Measurements from ENCODE around the gene PARD6A. TPM values are rescaled to one million over a fixed set of nuclear protein-coding genes. Genes with fewer than 3 reads are reported as not detected.

The PARD6A gene
- total and polyA plus RNA-seq, 2 experiments from 2014 or later: 0.71 to 1.1 TPM

DNA sequence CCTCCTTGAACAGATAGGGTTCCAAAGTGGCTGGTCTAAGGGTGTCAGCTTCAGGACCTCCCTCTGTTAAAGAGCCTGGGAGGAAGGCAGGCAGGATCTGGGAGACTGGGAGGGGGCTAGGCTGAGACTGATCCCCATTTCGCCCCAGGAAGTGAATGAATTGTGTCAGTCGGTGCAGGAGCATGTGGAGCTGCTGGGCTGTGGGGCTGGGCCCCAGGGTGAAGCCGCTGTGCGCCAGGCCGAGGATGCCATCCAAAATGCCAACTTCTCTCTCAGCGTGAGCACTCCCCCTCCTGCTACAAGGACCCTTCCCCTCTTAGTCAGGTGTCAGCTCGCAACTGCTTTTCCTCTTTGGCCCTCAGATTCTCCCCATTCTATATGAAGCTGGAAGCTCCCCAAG, 9.7 kb upstream of the PARD6A start:
- Histone ChIP-seq H3K36me3 (no peaks in the 10 kb centered on the region), H3K4me3 (no peak overlapping the region), H3K27ac (no peak overlapping the region), H3K4me1 (ENCODE audit: low read depth) (peaks cover 10% of the 10 kb centered on the region), H3K9me3 (ENCODE audit: low read depth) (no peaks in the 10 kb centered on the region), H3K27me3 (peaks cover 90% of the 10 kb centered on the region)
- TF ChIP-seq, protein P1, sequence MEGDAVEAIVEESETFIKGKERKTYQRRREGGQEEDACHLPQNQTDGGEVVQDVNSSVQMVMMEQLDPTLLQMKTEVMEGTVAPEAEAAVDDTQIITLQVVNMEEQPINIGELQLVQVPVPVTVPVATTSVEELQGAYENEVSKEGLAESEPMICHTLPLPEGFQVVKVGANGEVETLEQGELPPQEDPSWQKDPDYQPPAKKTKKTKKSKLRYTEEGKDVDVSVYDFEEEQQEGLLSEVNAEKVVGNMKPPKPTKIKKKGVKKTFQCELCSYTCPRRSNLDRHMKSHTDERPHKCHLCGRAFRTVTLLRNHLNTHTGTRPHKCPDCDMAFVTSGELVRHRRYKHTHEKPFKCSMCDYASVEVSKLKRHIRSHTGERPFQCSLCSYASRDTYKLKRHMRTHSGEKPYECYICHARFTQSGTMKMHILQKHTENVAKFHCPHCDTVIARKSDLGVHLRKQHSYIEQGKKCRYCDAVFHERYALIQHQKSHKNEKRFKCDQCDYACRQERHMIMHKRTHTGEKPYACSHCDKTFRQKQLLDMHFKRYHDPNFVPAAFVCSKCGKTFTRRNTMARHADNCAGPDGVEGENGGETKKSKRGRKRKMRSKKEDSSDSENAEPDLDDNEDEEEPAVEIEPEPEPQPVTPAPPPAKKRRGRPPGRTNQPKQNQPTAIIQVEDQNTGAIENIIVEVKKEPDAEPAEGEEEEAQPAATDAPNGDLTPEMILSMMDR (IDR thresholded peaks at IDR 0.05; ENCODE audit: low read depth, low read length): no peak
- DNase-seq (ENCODE audit: low read depth in 1 of 2, low spot score in 1 of 2): no peak

DNA sequence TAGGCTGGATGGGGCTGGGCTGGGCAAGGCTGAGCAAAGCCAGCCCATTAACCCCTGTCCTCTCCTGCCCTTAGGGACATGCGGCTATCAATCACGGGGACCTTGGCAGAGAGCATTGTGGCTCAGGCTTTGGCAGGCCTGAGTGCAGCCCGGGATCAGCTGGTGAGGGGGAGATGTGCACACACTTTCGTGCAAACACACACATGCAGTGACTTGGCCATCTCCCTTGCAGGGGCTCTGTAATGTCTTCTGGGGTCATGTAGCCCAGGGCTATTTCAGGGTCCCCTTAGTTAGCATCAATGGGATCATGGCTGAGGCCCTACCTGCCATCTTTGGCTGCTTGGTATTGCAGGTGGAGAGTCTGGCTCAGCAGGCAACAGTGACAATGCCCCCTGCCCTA, 8.9 kb upstream of the PARD6A start:
- H3K4me1 ChIP-seq (ENCODE audit: low read depth): peaks cover 10% of the 10 kb centered on the region
- no peak overlapping the region for H3K4me3 ChIP-seq
- no peak overlapping the region for H3K27ac ChIP-seq
- TF ChIP-seq, protein P1 (IDR thresholded peaks at IDR 0.05; ENCODE audit: low read depth, low read length): no peak
- no peak for DNase-seq (ENCODE audit: low read depth in 1 of 2, low spot score in 1 of 2)
- H3K27me3 ChIP-seq: peaks cover 82% of the 10 kb centered on the region
- no peaks in the 10 kb centered on the region for H3K9me3 ChIP-seq (ENCODE audit: low read depth)
- H3K36me3 ChIP-seq: no peaks in the 10 kb centered on the region

DNA sequence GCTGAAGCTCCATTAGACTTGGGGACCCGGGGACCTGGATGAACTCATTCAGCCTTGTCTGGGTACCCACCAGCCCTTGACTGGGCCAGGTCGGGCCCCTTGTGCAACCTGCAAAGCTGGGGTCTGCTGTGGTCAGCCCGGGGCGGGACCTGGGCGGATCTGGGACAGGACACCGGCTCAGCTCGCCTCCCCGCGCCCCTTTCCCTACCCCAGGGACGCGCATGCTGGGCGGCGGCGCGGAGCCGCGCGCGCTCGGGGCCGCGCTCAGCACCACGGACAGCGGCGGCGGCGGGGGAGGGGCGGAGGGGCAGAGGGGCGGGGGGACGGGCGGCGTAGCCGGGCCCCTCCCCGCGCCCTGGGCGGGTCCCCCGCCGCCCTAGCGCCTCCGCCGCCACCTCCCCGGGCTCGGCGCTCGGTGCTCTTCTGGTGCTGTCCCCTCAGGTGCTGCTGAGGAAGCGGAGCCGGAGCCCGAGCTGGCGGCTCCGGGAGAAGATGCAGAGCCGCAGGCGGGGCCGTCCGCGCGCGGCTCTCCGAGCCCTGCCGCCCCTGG, 8.1 kb upstream of the PARD6A start:
- H3K27me3 ChIP-seq: peaks cover 74% of the 10 kb centered on the region
- peak overlapping the region; percentile 29 for H3K4me3 ChIP-seq
- TF ChIP-seq, protein P1 (IDR thresholded peaks at IDR 0.05; ENCODE audit: low read depth, low read length): no peak
- peaks cover 10% of the 10 kb centered on the region for H3K4me1 ChIP-seq (ENCODE audit: low read depth)
- H3K36me3 ChIP-seq: no peaks in the 10 kb centered on the region
- no peaks in the 10 kb centered on the region for H3K9me3 ChIP-seq (ENCODE audit: low read depth)
- H3K27ac ChIP-seq: no peak overlapping the region
- peak; percentile 8 to 62 for DNase-seq (ENCODE audit: low read depth in 1 of 2, low spot score in 1 of 2)

DNA sequence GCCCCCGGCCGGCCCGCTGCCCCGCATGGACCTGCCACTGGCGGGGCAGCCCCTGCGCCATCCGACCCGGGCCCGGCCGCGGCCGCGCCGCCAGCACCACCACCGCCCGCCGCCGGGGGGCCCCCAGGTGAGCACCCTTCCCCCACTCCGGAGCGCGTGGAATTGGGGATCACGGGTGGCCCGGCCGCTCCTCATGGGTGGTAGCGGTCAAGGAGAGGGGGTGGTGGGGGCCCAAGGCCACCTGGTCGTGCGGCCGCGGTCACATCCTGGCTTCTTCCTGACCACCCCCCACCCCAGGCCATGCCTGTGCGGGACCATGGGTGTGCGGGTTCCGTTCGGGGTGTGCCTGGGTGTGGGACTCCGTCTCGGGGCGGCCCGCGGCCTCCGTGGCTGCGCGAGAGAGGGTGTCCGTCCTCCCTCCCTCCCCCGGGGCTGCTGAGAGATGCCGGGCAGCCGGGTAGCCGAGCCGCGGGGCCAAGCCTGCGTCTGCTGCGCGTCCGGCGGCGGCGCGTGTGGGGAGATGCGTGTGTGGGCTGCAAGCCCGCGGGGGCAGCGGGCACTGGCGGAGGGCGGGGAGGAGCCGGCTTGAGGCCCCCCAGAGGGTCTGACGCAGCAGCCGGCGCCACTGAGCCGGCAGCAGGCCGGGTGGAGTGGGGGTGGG, 7.5 kb upstream of the PARD6A start:
- peak overlapping the region; percentile 29 for H3K4me3 ChIP-seq
- H3K36me3 ChIP-seq: no peaks in the 10 kb centered on the region
- DNase-seq (ENCODE audit: low read depth in 1 of 2, low spot score in 1 of 2): peak in 1 of 2 donors; percentile 21
- H3K27me3 ChIP-seq: peaks cover 68% of the 10 kb centered on the region
- H3K27ac ChIP-seq: no peak overlapping the region
- TF ChIP-seq, protein P1 (IDR thresholded peaks at IDR 0.05; ENCODE audit: low read depth, low read length): peak; percentile 18
- H3K4me1 ChIP-seq (ENCODE audit: low read depth): peaks cover 10% of the 10 kb centered on the region
- no peaks in the 10 kb centered on the region for H3K9me3 ChIP-seq (ENCODE audit: low read depth)

DNA sequence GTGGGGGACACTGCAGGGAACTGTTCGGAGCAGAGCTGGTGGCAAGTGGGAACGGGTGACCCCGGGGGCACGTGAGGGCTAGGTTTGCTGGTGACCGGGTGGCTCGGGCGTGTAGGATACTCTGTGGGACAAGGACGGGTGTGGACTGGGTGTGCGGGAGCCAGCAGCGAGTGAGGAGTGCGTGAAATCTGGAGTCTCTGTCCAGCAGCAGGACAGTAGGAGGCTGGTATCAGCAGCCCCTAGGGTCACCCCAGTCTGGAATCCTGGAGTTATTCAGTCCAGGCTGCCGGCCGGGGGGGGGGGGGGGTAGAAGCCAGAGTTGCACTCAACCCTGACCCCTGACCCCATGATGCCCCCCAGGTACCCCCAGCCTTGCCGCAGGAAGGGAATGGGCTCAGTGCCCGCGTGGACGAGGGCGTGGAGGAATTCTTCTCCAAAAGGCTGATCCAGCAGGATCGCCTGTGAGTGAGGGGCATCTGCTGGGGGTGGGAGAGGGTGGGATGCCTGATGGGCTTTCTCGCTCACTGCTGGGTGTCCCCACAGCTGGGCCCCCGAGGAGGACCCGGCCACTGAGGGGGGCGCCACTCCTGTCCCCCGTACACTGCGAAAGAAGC, 6.9 kb upstream of the PARD6A start:
- peaks cover 10% of the 10 kb centered on the region for H3K4me1 ChIP-seq (ENCODE audit: low read depth)
- no peaks in the 10 kb centered on the region for H3K9me3 ChIP-seq (ENCODE audit: low read depth)
- no peaks in the 10 kb centered on the region for H3K36me3 ChIP-seq
- peak in 1 of 2 donors; percentile 48 for DNase-seq (ENCODE audit: low read depth in 1 of 2, low spot score in 1 of 2)
- H3K27ac ChIP-seq: no peak overlapping the region
- peaks cover 62% of the 10 kb centered on the region for H3K27me3 ChIP-seq
- TF ChIP-seq, protein P1 (IDR thresholded peaks at IDR 0.05; ENCODE audit: low read depth, low read length): no peak
- peak overlapping the region; percentile 29 for H3K4me3 ChIP-seq

Data from cardiac muscle cell (in vitro differentiated cells and primary cell).